ENCODE data around the gene CFAP61.
"Not testable (repeated sequence)": the region's sequence is repeated elsewhere in the genome, so short reads cannot be mapped to it uniquely, and the experiment has no call there.

CFAP61 gene

DNA sequence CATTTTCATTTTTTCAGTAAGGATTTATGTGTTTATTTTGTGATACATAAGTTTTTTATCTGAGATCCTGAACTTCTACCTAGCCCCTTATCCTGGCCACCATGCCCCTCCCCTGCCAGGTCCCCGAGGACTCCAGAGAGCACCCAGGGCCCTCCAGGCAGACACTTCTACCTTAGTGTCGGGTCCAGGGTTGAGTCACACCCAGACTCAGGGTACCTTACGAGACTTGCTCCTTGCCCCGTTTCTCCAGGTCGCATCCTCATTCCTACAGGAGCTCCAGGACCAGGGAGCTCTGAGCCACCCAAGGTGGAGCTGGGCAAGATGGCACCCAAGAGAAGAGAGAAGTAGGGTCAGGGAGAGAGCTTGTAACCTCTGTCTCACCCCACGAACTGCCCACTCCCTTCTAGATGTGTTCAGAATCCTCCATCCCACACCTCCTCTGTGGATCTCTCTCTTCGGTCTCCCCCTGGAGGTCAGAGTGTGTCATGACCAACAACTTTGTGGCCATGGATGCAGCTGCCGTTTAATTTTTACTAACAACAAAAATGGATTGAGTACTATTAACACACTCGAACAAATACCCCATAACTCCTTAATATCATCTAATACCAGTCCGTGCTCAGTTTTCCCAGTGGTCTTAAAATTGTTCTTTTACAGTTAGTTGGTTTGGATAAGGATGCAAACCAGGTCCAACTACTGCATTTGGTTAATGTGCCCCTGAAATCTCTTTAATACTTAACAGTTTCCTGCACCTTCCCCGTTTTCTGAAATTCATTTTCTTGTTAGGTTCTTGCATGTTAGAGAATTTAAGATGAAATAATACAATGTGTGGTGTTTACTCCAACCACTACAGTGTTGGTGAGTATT lies 185.0 kb downstream of the CFAP61 start:
- DNase-seq (ENCODE audit: low spot score), result peak; percentile 79

DNA sequence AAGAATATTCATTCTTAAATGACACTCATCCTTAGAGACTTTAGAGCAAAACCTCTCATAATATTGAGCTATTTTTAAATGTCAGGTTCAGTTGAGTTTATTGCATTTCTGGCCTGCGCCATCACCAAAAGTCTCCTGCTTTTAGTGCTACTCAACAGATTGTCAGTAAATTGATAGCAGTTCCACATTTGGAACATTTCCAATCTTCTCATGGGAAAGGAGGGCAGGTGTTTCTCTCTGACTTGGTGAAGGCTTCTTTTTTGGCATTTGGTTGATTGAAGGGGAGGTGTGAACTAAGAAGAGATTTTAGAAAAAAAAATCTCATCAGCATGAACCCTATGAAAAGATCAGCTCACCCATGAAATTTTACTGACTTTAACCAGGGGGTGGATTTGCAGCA lies 189.6 kb downstream of the CFAP61 start:
- no peak for DNase-seq (ENCODE audit: low spot score)

DNA sequence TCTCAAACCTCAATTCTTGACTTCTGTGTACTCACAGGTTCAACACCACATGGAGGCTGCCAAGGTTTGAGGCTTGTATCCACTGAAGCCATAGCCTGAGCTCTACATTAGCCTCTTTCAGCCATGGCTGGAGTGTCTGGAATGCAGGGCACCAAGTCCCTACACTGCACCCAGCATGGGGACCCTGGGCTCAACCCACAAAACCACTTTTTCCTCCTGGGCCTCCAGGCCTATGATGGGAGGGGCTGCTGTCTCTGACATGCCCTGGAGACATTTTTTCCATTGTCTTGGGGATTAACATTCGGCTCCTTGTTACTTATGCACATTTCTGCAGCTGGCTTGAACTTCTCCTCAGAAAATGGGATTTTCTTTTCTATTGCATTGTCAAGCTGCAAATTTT lies 192.1 kb downstream of the CFAP61 start:
- DNase-seq (ENCODE audit: low spot score), result not testable (repeated sequence)

DNA sequence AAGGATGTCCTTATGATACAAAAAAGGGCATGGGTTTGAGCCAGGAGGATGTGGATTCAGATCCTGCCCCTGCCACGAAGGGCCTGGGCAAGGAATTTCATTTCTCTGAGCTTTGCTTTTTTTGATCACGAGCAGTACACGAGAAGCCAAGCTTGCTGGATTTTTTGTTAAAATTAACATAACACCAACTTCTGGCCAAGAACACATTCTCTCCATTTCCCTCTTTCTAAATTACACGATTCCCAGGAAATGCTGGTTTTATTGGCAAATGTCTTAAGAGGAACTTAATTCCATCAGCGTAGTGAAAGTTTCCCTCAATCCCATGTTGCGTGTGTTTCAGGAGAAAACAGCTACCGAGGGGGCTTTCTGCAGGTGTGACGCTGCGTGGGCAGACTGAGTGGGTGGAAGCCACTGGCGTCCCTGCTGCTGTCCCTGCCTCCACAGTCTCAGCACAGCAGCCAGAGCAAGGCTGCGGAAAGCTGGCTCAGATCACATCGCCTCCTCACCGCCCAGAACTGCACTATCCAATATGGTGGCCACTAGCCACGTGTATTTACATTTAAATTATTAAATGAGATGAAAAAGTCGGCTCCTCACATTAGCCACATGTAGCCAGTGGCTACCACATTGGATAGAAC lies 194.8 kb downstream of the CFAP61 start:
- DNase-seq (ENCODE audit: low spot score), result no peak

DNA sequence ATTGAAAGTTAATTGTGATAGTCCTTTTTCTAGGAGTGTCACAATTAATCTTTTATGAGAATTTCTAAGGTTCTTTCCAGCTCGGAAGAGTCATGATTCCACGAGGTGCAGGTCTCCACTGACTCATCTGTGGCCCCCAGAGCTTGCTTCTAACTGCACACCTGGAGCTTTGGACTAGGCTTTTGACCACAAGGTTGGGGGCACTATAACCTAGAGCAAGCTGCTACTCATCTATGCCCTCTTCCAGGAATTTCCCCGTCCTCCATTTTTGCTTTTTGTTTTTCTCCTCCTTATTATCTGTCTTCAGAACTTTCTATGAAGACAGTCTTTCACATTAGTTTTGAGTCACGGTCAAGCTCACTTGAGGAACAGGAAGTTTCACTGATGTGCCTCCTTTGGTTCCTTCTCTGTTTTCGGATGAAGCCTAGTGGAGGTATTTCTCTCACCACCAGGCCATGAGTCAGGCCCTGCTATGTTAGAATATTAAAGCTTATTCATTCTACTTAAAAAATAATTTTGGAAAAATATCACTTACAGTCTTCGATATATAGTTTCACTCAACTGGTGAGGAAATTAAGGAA lies 196.4 kb downstream of the CFAP61 start:
- DNase-seq (ENCODE audit: low spot score), result no peak

DNA sequence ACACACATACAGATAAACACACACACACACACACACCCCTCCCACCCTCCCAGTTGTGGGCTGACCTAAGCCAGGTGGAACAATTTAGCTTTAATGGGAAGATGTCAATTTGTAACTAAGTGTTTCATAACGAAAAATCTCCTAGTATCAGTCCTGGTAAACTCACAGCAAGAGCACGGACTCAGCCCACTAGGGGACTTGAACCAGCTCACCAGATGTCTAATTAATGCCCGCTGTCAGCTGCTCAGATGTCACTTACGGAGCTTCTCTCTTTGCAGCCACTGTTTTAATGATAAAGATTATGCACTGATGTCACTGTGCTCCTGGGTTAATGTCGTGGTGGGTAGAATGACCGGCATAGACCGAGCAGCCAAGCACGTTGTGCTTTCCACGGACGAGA lies 199.0 kb downstream of the CFAP61 start:
- no peak for DNase-seq (ENCODE audit: low spot score)

DNA sequence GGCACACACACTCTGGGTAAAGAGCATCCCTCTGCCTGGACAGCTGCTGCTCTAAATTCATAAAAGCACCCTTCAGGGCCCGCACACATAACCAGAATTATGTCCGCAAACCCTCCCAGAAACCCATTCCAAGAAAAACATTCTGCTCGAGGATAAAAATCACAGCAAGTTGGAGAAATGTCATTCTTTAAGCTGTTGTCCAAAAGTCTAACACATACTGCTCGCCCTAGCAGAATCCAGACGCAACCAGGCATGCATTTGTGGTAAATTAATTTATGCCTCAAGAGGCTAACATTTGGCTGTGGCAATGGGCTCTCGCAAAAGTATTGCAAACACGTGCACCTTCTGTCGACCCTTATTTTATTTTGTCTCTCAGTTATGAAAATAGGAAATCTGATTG lies 199.5 kb downstream of the CFAP61 start:
- no peak for DNase-seq (ENCODE audit: low spot score)

DNA sequence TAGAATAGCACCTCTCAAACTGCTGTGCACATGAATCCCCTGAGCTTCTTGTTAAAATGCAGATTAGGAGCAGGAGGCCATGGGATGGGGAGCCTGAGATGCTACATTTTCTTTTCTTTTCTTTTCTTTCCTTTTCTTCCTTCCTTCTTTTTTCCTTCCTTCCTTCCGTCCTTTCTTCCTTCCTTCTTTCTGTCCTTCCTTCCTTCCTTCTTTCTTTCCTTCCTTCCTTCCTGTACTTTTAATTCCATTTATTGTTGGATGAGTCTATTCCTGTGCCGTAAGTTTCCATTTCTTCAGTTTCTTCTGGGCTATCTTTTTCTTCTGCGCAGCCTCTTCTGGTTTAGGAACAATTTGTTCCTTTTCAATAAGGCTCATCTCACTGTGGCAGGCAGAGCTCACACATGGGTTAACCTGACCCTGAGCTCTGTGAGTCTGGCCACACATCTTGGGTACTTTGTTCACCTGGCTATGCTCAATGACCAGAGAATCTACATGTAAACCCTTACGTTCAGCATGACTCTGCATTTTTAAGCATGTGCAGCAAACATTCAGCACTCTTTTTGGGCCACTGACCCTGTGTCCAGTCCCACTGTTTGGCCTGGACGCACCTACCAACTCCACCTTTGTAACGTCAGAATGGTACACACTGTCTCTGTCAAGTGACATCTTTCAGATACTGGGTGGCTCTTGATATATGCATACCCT lies 200.9 kb downstream of the CFAP61 start:
- DNase-seq (ENCODE audit: low spot score), result no peak

DNA sequence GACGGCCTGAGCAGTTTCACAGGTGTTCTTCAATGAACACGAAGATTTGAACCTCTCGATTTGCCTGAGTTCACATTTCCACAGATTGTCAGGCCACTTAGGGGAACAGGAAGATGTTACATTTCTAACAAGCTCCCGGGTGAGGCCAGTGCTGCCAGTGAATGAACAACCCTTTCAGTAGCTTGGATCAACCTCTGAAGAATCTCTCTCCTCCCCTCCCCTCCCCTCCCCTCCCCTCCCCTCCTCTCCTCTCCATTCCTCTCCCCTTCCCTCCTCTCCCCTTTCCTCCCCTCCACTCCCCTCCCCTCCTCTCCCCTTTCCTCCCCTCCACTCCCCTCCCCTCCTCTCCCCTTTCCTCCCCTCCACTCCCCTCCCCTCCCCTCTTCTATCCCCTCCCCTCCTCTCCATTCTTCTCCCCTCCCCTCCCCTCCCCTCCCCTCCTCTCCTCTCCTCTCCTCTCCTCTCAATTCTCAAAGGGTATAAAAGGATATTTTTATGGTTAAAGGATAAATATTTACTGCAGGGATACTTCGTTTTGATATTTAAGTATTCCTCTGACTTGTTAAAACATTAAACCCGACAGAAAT lies 201.5 kb downstream of the CFAP61 start:
- no peak for DNase-seq (ENCODE audit: low spot score)

DNA sequence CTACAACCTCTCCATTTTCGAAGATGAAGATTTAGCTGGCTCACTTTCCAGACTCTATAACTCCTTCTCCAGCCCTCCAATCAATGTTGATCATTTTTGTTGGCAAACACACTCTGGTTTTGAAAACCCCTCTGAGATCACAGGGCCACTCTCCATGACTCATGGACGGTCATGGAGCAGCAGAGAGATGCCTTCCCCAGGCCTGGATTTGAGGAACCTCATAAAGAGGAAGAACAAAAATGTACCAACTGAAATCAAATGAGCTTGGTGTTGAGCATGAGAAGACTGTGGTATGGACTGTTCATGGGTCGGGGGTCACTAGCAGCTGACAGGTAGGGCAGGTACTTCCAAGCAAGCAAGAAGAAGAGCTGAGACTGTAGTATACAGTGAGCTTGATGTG lies 202.8 kb downstream of the CFAP61 start:
- no peak for DNase-seq (ENCODE audit: low spot score)

DNA sequence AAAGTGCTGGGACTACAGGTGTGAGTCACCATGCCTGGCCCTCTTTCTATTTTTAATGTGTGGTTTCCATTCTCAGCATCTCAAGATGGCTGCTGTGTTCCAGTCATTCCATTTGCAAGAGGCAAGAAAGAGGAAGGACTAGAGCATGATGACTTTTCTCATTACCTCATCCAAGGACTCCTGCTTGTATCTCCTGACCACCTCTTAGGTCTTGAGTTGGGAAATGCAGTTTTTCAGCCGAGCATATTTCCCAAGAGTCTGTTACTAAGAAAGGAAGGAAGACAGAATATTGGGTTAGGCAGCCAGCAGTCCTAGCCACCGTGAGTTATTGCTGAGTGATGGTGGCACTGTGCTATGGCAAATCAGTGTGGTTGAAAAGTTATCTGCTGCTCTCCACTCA lies 207.2 kb downstream of the CFAP61 start:
- no peak for DNase-seq (ENCODE audit: low spot score)

DNA sequence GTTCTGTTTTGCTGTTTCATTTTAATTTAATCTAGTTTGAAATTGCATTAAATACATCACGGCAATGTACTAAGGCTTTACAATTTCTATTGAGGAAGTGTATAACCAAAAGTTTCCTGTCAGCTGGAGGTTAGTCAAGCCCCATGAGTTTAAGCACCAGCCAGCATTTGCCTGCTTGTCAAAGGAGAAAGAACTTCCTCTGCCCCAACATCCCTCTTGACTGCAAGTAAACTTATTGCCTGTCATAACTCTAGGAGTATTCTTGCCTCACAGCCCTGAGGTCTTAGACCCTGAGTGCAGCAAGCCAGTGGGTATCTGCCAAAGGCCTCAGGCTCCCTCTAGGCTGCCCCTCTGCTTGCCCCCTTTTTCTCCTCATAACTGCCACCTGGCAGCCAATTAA lies 208.8 kb downstream of the CFAP61 start:
- DNase-seq (ENCODE audit: low spot score), result no peak

DNA sequence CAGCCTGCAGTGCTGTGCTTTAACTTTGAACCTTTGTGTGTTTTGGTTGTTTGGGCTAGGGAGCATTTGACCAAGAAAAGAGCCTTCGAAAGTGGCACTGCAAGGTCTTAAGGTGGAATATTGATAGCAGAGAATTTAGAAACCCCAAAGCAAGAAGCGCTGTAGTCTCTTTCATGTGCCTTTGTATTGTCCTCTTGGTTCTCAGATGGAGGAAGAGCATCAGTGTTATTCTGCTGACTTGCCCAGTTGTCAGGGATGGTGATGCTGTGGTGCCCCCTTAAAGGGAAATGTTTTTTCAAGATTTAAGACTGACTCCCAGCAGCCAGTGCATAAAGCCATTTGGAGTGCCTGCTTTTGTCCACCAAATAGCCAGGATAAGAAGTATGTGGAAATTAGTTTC lies 212.9 kb downstream of the CFAP61 start:
- DNase-seq (ENCODE audit: low spot score), result no peak

DNA sequence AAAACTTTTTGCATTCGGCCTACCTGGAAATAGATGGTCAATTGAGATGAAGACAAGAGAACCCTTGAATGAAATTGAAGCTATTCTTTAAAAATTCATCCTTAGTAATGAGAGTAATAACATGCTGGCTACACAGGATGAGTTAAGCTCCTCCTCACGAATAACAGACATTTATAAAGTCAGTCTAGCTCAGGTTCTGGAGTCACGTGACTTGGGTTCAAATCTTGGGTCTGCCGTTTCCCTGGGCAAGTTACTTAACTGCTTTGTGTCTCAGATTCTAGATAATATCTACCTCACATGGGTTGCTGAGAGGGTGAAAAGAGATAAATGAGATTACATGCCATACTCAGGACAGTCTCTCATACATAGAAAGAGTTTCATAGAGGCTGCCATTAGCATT lies 214.2 kb downstream of the CFAP61 start:
- DNase-seq (ENCODE audit: low spot score), result no peak

DNA sequence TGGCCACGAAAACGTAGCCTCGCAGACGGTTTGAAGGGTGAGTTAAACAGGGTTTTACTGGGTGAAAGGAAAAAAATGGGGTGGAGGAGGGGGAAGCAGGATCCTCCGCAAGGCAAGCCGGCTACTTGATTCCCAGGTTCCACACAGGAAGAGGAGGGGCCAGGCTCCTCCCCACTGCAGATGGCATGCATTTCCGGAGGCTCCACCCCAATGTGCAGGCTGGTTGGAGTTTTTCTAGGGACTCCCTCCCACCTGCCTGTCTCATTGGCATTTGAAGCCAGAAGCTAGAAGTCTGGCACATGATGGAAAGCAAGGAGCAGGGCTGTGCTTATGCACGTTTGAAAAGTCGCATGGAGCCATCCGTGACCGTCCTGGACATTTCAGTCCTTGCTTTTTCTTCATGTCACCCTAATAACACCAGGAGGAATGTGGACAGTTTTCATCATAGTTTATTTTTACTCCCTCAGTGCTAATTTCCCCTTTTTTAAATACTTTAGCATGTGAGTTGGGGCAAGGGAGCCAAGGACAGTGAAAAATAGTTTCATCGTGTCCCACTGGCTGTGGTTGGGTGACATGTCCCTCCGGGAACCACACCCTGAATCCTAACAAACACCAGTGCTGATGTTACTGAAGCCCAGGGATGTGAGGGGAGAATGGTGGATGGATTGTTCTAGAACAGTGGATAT lies 215.5 kb downstream of the CFAP61 start:
- no peak for DNase-seq (ENCODE audit: low spot score)

DNA sequence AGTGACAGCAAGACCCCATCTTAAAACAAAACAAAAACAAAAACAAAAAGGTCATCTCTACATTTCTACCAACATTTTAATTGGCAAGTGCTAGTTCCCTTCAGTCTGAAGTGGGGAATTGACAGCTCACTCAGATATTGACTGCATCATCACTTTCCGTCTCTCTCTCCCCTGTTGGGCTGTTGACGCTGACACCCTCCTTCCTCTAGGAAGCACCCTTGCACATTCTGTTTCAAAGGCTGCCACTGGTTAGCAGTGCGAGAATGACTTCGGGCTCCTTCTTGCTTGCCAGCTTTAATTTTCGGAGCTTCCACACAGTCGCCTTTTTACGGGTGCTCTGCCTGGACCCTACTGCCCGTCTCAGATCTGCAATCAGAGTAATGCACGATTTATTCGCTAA lies 218.9 kb downstream of the CFAP61 start:
- no peak for DNase-seq (ENCODE audit: low spot score)

DNA sequence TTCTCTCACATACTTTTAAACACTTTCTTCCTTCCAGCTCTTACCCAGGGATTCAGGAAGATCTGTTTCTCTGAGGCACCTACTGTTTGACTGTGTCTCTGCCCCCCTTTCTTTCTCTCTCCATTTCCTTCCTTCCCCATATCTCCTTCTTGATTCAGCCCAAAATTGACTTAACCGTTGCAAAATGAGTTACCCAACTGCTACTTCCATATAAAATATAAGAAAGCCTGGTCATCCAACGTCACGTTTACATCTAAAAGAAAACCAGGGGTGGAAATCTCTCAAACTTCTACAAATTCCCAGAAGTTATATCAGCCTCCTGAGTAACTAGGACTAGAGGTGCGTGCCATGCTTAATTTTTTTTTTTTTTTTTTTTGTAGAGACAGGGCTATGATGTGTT lies 220.4 kb downstream of the CFAP61 start:
- DNase-seq (ENCODE audit: low spot score), result no peak

DNA sequence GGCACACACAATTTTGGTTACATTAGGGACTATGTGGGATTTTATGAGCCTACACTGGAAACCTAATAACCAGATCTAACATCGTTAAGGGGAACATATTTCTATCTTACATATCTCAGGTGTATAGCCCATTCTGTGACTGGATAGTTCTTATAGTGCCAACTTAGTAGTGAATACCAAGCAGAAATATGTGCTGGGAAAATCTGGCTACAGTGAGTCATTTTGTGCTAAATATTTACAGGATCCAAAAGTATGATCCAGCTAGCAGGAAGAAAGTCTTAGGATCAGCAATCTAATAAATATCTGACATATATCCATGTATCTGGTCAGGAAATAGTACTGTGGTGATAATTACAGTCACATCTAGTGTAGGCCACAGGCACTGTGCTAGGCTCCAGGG lies 221.0 kb downstream of the CFAP61 start:
- DNase-seq (ENCODE audit: low spot score), result no peak

DNA sequence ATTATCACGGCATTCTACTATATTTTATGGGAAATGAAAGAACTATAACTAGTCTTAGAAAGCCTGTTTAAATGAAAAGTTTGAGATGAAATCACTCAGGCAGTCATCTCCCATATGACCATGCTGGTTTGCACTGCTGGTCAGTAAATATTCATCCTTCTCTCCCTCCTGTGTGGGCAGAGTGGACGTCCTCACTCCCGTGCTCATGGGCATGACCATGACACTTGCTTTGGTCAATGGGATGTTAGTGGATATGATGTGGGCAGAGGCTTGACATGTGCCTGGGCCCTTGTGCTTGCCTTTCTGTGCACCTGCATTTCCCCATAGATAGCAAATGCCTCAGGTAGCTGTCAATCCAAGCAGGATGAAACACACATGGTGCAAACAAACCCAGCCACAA lies 222.5 kb downstream of the CFAP61 start:
- DNase-seq (ENCODE audit: low spot score), result no peak

DNA sequence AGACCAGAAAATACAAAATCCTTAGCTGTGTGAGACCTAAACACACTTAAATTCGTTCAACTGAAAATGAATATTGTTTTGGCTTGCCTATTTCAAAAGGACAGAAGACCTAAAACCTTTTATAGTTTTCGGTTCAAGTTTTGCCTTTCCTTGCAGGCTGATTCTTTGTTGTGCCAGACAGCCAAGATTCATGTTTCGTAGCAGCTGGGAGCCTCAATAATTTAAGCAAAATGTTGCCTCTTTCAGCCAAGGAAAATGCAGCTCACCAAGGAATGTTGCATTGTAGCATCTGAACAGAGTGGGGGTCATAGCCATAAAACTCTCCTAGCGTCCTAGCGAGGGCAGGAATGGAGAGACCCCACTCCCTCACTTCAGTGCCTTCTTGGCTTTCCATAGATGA lies 223.3 kb downstream of the CFAP61 start:
- no peak for DNase-seq (ENCODE audit: low spot score)

DNA sequence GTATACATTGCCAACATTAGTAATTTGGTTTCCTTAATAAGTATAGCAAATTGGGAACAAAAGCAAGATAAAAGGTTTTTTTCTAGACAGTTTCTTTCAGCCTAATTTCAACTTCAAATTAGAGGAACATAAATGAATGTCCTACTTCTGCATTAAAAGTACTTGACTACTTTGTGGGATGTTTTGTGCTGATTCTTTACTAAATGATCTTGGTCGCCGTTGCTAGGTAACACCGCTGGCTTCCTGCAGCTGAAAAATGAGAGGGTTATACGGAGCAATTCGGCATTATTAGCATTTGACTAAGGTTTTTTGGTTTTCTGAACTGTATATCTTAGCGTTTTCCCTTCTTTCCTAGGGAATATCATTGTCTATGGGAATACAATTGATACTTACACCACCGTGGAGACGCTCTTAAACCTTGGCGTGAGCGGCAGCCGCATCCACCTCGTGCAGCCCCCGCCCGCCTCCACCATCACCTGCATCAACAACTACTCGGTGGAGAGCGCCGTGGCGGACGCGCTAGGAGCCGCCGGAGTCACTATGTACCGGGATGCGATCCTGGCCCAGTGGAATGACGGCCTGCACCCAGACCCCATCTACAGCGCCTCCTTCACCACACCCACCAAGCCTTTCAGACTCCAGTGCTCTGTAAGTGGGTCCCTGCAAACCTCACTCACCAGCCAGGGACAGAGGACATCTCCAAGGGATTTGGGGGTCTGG lies 224.6 kb downstream of the CFAP61 start:
- DNase-seq (ENCODE audit: low spot score), result no peak

All from COLO829 (cell line).